ENCODE measurements around the gene MPHOSPH9. TPM values are rescaled to one million over a fixed set of nuclear protein-coding genes. Genes with fewer than 3 reads are reported as not detected.
A peak's percentile ranks its signal among the peaks of the same experiment; 100 is the strongest.

The MPHOSPH9 gene
- total RNA-seq, 1 donor: 42.7 TPM

GRCh38 chr12:123142921-123143735 lies 89.8 kb downstream of the MPHOSPH9 start:
- Histone ChIP-seq H3K4me2 (ENCODE audit: insufficient read depth, low read length) (no peak overlapping the region), H3K4me3 (ENCODE audit: insufficient read depth, low read length) (no peak overlapping the region), H3K4me1 (ENCODE audit: insufficient read depth, low read length) (peaks cover 39% of the 10 kb centered on the region), H4K20me1 (ENCODE audit: insufficient read depth, low read length) (no peaks in the 10 kb centered on the region), H3K27ac (ENCODE audit: low read depth, low read length) (peak overlapping the region; percentile 21), H3K9me3 (ENCODE audit: low read depth, low read length) (no peaks in the 10 kb centered on the region), H3K36me3 (ENCODE audit: insufficient read depth, low read length) (no peaks in the 10 kb centered on the region), H3K27me3 (ENCODE audit: insufficient read depth, low read length) (no peaks in the 10 kb centered on the region), H3K79me2 (ENCODE audit: insufficient read depth, low read length) (peaks cover 47% of the 10 kb centered on the region), H2AFZ (ENCODE audit: low read length) (no peak overlapping the region)
- no peak for TF ChIP-seq CTCF (IDR thresholded peaks at IDR 0.05; ENCODE audit: extremely low read depth, low read depth, low read length)
- DNase-seq (ENCODE audit: insufficient read length, low spot score, missing footprints): no peak

- Histone ChIP-seq H3K27ac (ENCODE audit: low read depth, low read length) (peak overlapping the region; percentile 21), H3K4me1 (ENCODE audit: insufficient read depth, low read length) (peaks cover 39% of the 10 kb centered on the region), H3K79me2 (ENCODE audit: insufficient read depth, low read length) (peaks cover 45% of the 10 kb centered on the region), H3K27me3 (ENCODE audit: insufficient read depth, low read length) (no peaks in the 10 kb centered on the region), H3K4me2 (ENCODE audit: insufficient read depth, low read length) (peak overlapping the region; percentile 64), H3K4me3 (ENCODE audit: insufficient read depth, low read length) (no peak overlapping the region), H3K9me3 (ENCODE audit: low read depth, low read length) (no peaks in the 10 kb centered on the region), H3K36me3 (ENCODE audit: insufficient read depth, low read length) (no peaks in the 10 kb centered on the region), H4K20me1 (ENCODE audit: insufficient read depth, low read length) (no peaks in the 10 kb centered on the region), H2AFZ (ENCODE audit: low read length) (no peak overlapping the region)
- no peak for DNase-seq (ENCODE audit: insufficient read length, low spot score, missing footprints)
- no peak for TF ChIP-seq CTCF (IDR thresholded peaks at IDR 0.05; ENCODE audit: extremely low read depth, low read depth, low read length)
These were observed 90.5 kb downstream of the MPHOSPH9 start for GRCh38 chr12:123142518-123142840.

- H3K27me3 ChIP-seq (ENCODE audit: insufficient read depth, low read length): no peaks in the 10 kb centered on the region
- peaks cover 39% of the 10 kb centered on the region for H3K4me1 ChIP-seq (ENCODE audit: insufficient read depth, low read length)
- no peak overlapping the region for H2AFZ ChIP-seq (ENCODE audit: low read length)
- H3K36me3 ChIP-seq (ENCODE audit: insufficient read depth, low read length): no peaks in the 10 kb centered on the region
- H3K9me3 ChIP-seq (ENCODE audit: low read depth, low read length): no peaks in the 10 kb centered on the region
- H3K79me2 ChIP-seq (ENCODE audit: insufficient read depth, low read length): peaks cover 42% of the 10 kb centered on the region
- no peaks in the 10 kb centered on the region for H4K20me1 ChIP-seq (ENCODE audit: insufficient read depth, low read length)
- H3K4me2 ChIP-seq (ENCODE audit: insufficient read depth, low read length): peak overlapping the region; percentile 64
- no peak for DNase-seq (ENCODE audit: insufficient read length, low spot score, missing footprints)
- H3K4me3 ChIP-seq (ENCODE audit: insufficient read depth, low read length): peak overlapping the region; percentile 4
- TF ChIP-seq CTCF (IDR thresholded peaks at IDR 0.05; ENCODE audit: extremely low read depth, low read depth, low read length): no peak
- H3K27ac ChIP-seq (ENCODE audit: low read depth, low read length): peak overlapping the region; percentile 67
These were observed 91.1 kb downstream of the MPHOSPH9 start for GRCh38 chr12:123141615-123142517.
